K562 (cell line): Measurements from ENCODE around the gene ALDH7A1. TPM values are rescaled to one million over a fixed set of nuclear protein-coding genes. Genes with fewer than 3 reads are reported as not detected.
A peak's percentile ranks its signal among the peaks of the same experiment; 100 is the strongest.

Source experiments
- ATAC-seq: fragments of 200-7000 bp; cut with Tn5 transposase; 3 replicates; pipeline ENCODE4 v1.9.1; 2020; ENCODE audit warnings: moderate library complexity
- BruUV-seq: library from RNA; stranded (reverse); fragments of 400-500 nt; replicated peaks from 2 replicates; lab custom pipeline; 2021; lab: Mats Ljungman, UMichigan
- CTCF ChIA-PET: fragments of 300-600 bp; formaldehyde crosslinking; extraction: SDS; loops from one replicate; lab custom pipeline; 2021; ENCODE audit warnings: low intra/inter-chr PET ratio; lab: Yijun Ruan, JAX
- POLR2A ChIA-PET: fragments of 300-600, 350-650 bp; sonication (Branson Sonifier 250); formaldehyde crosslinking; extraction: SDS; loops from one replicate; lab custom pipeline; 2021; ENCODE audit warnings: antibody characterized with exemption, inconsistent platforms; lab: Yijun Ruan, JAX
- DNase-seq, 4 experiments: peaks; one replicate each; pipeline versions ENCODE4 v3.0.0 to v3.0.0-alpha.2; 2011 to 2018; ENCODE audit warnings: low spot score in 3 of 4, mixed read lengths in 3 of 4; ENCODE audit errors: extremely low read depth in 1 of 4
- FAIRE-seq: peaks from 2 replicates; lab custom pipeline; 2011; peaks lifted over from hg19 to GRCh38; lab: Jason Lieb, UNC
- H2AFZ ChIP-seq: 2 replicates; pipeline ENCODE4 v1.6.0; 2011; ENCODE audit warnings: low read depth, low read length, control low read depth, inconsistent platforms
- H3K27ac ChIP-seq: fragments of 200-600 bp; 3 replicates; pipeline ENCODE4 v1.8.0; 2011; ENCODE audit warnings: low read depth, mild to moderate bottlenecking, control low read depth, inconsistent platforms, low read length, moderate library complexity, mixed read lengths; ENCODE audit errors: extremely low read depth
- H3K27me3 ChIP-seq, 2 experiments: fragments of 300-600 bp in 1 of 2; 2 replicates in 1 of 2; 3 replicates in 1 of 2; pipeline versions ENCODE4 v1.6.0 to v1.8.0; 2011; ENCODE audit warnings: inconsistent platforms in 2 of 2, low read length in 2 of 2, mild to moderate bottlenecking in 1 of 2, mixed read lengths in 1 of 2, moderate library complexity in 1 of 2; ENCODE audit not compliant: control insufficient read depth in 2 of 2, insufficient read depth in 2 of 2
- H3K36me3 ChIP-seq: fragments of 300-600 bp; 3 replicates; pipeline ENCODE4 v1.8.0; 2011; ENCODE audit warnings: mild to moderate bottlenecking, low read length, inconsistent platforms; ENCODE audit not compliant: control insufficient read depth, insufficient read depth
- H3K4me1 ChIP-seq, 2 experiments: fragments of 200-600 bp in 1 of 2; replicated peaks in 1 of 2; 2 replicates in 1 of 2; 3 replicates in 1 of 2; pipeline versions ENCODE4 v1.5.1 to v1.8.0; 2011; ENCODE audit warnings: inconsistent platforms in 2 of 2, low read length in 2 of 2, mild to moderate bottlenecking in 1 of 2, mixed read lengths in 1 of 2, moderate library complexity in 1 of 2; ENCODE audit not compliant: control insufficient read depth in 2 of 2, insufficient read depth in 2 of 2
- H3K4me2 ChIP-seq: 2 replicates; pipeline ENCODE4 v1.6.1; 2011; ENCODE audit warnings: low read length, control low read depth, inconsistent platforms, mixed read lengths; ENCODE audit not compliant: insufficient read depth
- H3K4me3 ChIP-seq: fragments of 200-600 bp; sonication (generic), shearing (Covaris generic); 2 replicates; pipeline ENCODE4 v1.5.1; 2016; ENCODE audit warnings: control low read depth, inconsistent platforms
- H3K79me2 ChIP-seq: fragments of 200-600 bp; 3 replicates; pipeline ENCODE4 v1.8.0; 2011; ENCODE audit warnings: low read length, inconsistent platforms; ENCODE audit not compliant: control insufficient read depth, insufficient read depth
- H3K9ac ChIP-seq, 2 experiments: 2 replicates each; pipeline versions ENCODE4 v1.6.0 to v1.6.1; 2011; ENCODE audit warnings: low read depth in 2 of 2, low read length in 2 of 2, control low read depth in 1 of 2, inconsistent platforms in 1 of 2, mild to moderate bottlenecking in 1 of 2, mixed read lengths in 1 of 2; ENCODE audit not compliant: insufficient read depth in 1 of 2
- H3K9me1 ChIP-seq: one replicate; pipeline ENCODE4 v1.6.0; 2011; ENCODE audit warnings: inconsistent platforms, mild to moderate bottlenecking, low read length, moderate library complexity; ENCODE audit not compliant: control insufficient read depth, insufficient read depth
- H3K9me3 ChIP-seq: replicated peaks from 2 replicates; pipeline ENCODE4 v1.5.1; 2011; ENCODE audit warnings: low read depth, low read length, inconsistent platforms; ENCODE audit not compliant: control insufficient read depth, insufficient read depth
- H4K20me1 ChIP-seq: replicated peaks from 2 replicates; pipeline ENCODE4 v1.6.1; 2011; ENCODE audit warnings: low read length, inconsistent platforms, mixed read lengths; ENCODE audit not compliant: control insufficient read depth, insufficient read depth
- BDP1 ChIP-seq: IDR thresholded peaks from 3 replicates; pipeline ENCODE4 v1.6.1; 2011; ENCODE audit not compliant: insufficient read length, insufficient read depth
- CEBPB ChIP-seq: fragments of 450-650 bp; IDR thresholded peaks from 2 replicates; pipeline ENCODE4 v1.6.1; 2016; ENCODE audit warnings: missing genetic modification characterization, missing compliant biosample characterization
- CEBPG ChIP-seq, 3 experiments: fragments of 200-800 bp in 1 of 3; sonication (Bioruptor generic) in 1 of 3; sonication (generic) in 1 of 3; formaldehyde crosslinking in 1 of 3; IDR thresholded peaks in 2 of 3; conservative IDR thresholded peaks in 1 of 3; 2 replicates each; pipeline versions ENCODE4 v1.6.1 to v1.8.0; 2016 to 2022; ENCODE audit warnings: missing compliant biosample characterization in 2 of 3, missing genetic modification characterization in 2 of 3, mild to moderate bottlenecking in 1 of 3, missing genetic modification reagents in 1 of 3
- EGR1 ChIP-seq: fragments of 450-650 bp; conservative IDR thresholded peaks from 2 replicates; pipeline ENCODE4 v1.6.1; 2017; ENCODE audit warnings: mild to moderate bottlenecking
- POLR2H ChIP-seq: IDR thresholded peaks from 2 replicates; pipeline ENCODE4 v1.6.1; 2016; ENCODE audit warnings: missing genetic modification characterization, low read depth, mild to moderate bottlenecking, control low read depth, missing compliant biosample characterization, moderate library complexity
- SMARCA5 ChIP-seq: fragments of 450-650 bp; IDR thresholded peaks from 2 replicates; pipeline ENCODE4 v1.6.1; 2016
- SP1 ChIP-seq: sonication (generic); formaldehyde crosslinking; IDR thresholded peaks from 2 replicates; pipeline ENCODE4 v1.8.1; 2022; ENCODE audit warnings: mild to moderate bottlenecking, missing genetic modification reagents
- WGBS: fragments of 100-300 bp; shearing (Covaris generic); methylation state at CpG from one replicate; pipeline ENCODE4 v1.1.6; 2016; ENCODE audit warnings: low coverage, mixed read lengths; ENCODE audit not compliant: insufficient coverage; ENCODE audit errors: missing lambda C conversion rate; 5-methylcytosine and 5-hydroxymethylcytosine counted together
- in situ Hi-C: fragments of 300-500 bp; cut with MboI; formaldehyde crosslinking; loops from 4 replicates; pipeline ENCODE4 v1.15.0; 2018; ENCODE audit warnings: inconsistent platforms, mixed read lengths
- intact Hi-C: fragments of 100-400 bp; cut with micrococcal nuclease; formaldehyde crosslinking; loops from 2 replicates; pipeline ENCODE4 v1.14.2; 2022
- polyA plus RNA-seq, 8 experiments: library from polyadenylated mRNA; depleted of rRNA in 4 of 8; stranded (reverse) in 5 of 8; unstranded in 3 of 8; fragments of >200 nt; fragmentation: Nextera tagmentation in 2 of 8; fragmentation: Illumina TruSeq in 1 of 8; extraction: Ambion mirVana in 2 of 8; extraction: Trizol in 1 of 8; gene quantifications; 2 replicates each; pipeline versions ENCODE4 v1.2.1 to v1.2.3, GENCODE V29; 2011 to 2014; ENCODE audit warnings: inconsistent platforms in 1 of 8, missing spikeins in 1 of 8
- total RNA-seq, 7 experiments: library from RNA; depleted of rRNA in 6 of 7; stranded (reverse); fragments of >200 nt in 6 of 7; fragmentation: Illumina TruSeq in 2 of 7; extraction: Trizol in 2 of 7; gene quantifications; 2 replicates each; pipeline versions ENCODE4 v1.2.1 to v1.2.3, GENCODE V29; 2011 to 2021; ENCODE audit warnings: low replicate concordance in 1 of 7
- TF ChIP-seq, protein P1 (sequence below): sonication (generic); formaldehyde crosslinking; IDR thresholded peaks from 2 replicates; pipeline ENCODE4 v1.8.1; 2023; ENCODE audit warnings: mild to moderate bottlenecking, missing genetic modification reagents

ALDH7A1 gene
- total and polyA plus RNA-seq, 9 of the 15 experiments (the other 6 are each of a cell fraction or from before 2014, with no cell fraction given): 0.04 to 0.49 TPM; not detected in 7

DNA sequence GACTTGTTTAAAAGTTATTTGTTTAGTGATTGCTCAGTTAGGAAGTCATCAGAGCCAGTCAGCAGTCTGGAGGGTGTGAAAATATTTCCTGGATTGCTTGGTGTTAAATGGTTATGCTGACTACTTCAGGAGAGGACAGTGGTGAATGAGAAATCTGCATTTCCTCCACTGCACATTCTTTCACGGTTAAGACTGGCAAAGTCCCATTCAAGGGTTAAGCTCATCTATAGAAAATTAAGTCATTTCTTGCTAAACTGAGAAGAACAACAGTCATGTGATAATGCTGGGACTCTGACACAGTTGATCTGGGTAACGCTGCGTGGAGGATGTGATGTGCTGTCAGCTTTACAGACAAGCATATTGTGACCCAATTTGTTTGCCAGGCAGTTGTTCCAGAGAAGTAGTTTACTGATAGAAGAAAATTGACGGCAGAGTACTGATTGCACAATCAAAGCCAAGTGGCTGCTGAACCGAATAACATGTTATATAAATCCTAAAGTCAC is 91.4 kb downstream of the ALDH7A1 start:
- WGBS: 15% methylated on average over 5 of the region's 5 CpGs
- CTCF ChIA-PET: no interaction called here
- POLR2A ChIA-PET: interaction anchor here (1.4 to 1.8 kb wide), 2 partner anchors 9 to 15 kb away, joined by 3 to 4 read pairs; no protein-coding TSS in a partner anchor

DNA sequence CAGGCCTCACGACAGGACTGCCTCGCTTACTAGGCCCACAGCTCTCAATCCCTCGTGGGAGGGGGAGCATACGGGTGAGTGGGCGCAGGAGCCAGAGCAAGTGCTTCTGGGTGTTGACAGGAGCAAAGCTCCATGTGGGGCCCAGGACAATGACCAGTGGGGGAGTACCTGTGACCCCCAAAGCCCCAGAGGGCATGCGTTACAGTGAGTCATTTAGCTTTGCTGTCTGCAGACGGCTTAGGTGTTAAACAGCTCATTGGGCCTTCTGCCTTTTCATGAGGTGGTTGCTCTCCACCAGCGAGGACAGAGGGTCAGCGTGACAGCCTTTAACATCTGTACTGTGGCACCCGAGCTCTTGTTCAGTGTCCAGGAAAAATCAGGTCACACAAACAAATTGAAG is 93.6 kb downstream of the ALDH7A1 start:
- Histone ChIP-seq H3K27ac (no peak overlapping the region), H3K9me1 (no peaks in the 10 kb centered on the region), H3K27me3 (no peaks in the 10 kb centered on the region), H4K20me1 (no peaks in the 10 kb centered on the region), H3K9ac (0 out of 4 replicates have a peak overlapping the region, but pooled peaks of 1 of the 2 experiments have one; percentile 10), H2AFZ (peak overlapping the region; percentile 18), H3K4me1 (peaks cover 0 to 7% of the 10 kb centered on the region in 2 experiments; a peak in 4 of 5 replicates), H3K4me2 (no peak overlapping the region), H3K9me3 (no peaks in the 10 kb centered on the region), H3K79me2 (no peaks in the 10 kb centered on the region), H3K4me3 (no peak overlapping the region), H3K36me3 (no peaks in the 10 kb centered on the region)
- POLR2A ChIA-PET: interaction anchor here (0.6 kb wide), 1 partner anchor 34 kb away, joined by 3 read pairs; no protein-coding TSS in a partner anchor
- BruUV-seq: no TSS peak
- in situ Hi-C loops (no loop called here), intact Hi-C loops (loop anchor here (2.0 kb wide), 1 partner anchor 37 kb away; no protein-coding TSS in a partner anchor)
- no peak for FAIRE-seq
- ATAC-seq: no peak
- 63% methylated on average over 8 of the region's 10 CpGs for WGBS
- no peak for TF ChIP-seq SMARCA5
- TF ChIP-seq EGR1: 0 out of 2 replicates have a peak, but pooled peaks have one; percentile 30
- TF ChIP-seq, protein P1, sequence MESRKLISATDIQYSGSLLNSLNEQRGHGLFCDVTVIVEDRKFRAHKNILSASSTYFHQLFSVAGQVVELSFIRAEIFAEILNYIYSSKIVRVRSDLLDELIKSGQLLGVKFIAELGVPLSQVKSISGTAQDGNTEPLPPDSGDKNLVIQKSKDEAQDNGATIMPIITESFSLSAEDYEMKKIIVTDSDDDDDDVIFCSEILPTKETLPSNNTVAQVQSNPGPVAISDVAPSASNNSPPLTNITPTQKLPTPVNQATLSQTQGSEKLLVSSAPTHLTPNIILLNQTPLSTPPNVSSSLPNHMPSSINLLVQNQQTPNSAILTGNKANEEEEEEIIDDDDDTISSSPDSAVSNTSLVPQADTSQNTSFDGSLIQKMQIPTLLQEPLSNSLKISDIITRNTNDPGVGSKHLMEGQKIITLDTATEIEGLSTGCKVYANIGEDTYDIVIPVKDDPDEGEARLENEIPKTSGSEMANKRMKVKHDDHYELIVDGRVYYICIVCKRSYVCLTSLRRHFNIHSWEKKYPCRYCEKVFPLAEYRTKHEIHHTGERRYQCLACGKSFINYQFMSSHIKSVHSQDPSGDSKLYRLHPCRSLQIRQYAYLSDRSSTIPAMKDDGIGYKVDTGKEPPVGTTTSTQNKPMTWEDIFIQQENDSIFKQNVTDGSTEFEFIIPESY (CRISPR knock-in tag): peak; percentile 63; the same call in 1 of the 2 replicates
- no peak for DNase-seq
- CTCF ChIA-PET: no interaction called here

More for the DNA sequence above, 91.4 kb downstream of the ALDH7A1 start:
- Histone ChIP-seq H4K20me1 (no peaks in the 10 kb centered on the region), H3K9me1 (no peaks in the 10 kb centered on the region), H3K4me1 (peaks cover 0 to 10% of the 10 kb centered on the region in 2 experiments; a peak in 4 of 5 replicates), H3K27me3 (no peaks in the 10 kb centered on the region), H3K9ac (no peak overlapping the region), H3K9me3 (no peaks in the 10 kb centered on the region), H3K4me2 (no peak overlapping the region), H3K36me3 (no peaks in the 10 kb centered on the region), H3K27ac (no peak overlapping the region), H2AFZ (peak overlapping the region; percentile 85), H3K4me3 (no peak overlapping the region), H3K79me2 (no peaks in the 10 kb centered on the region)
- DNase-seq (no peak), ATAC-seq (peak; percentile 17; the same call in 2 of the 3 replicates), FAIRE-seq (peak; percentile 58)
- intact Hi-C loops: no loop called here
- no peak for TF ChIP-seq SP1 (CRISPR knock-in tag)
- peak; percentile 95 for TF ChIP-seq CEBPB
- no peak for TF ChIP-seq POLR2H (tag)
- TF ChIP-seq CEBPG (CRISPR knock-in tag; IDR thresholded peaks at IDR 0.05): peak; percentile 49
- TF ChIP-seq CEBPG (tag; conservative IDR thresholded peaks at IDR 0.05 in 1 of 2, IDR thresholded peaks at IDR 0.05 in 1 of 2): peak; percentile 85 to 93
- TF ChIP-seq BDP1: no peak
- in situ Hi-C loops: no loop called here
- no TSS peak for BruUV-seq
